Naive B cell (primary cell): ENCODE results near the gene SNAI3. TPM values are rescaled to one million over a fixed set of nuclear protein-coding genes. Genes with fewer than 3 reads are reported as not detected.
A peak's percentile ranks its signal among the peaks of the same experiment; 100 is the strongest.

Experiments used
- ATAC-seq, 2 donors: fragments of 150-1000 bp; cut with Tn5 transposase; 2 replicates each; pipeline ENCODE4 v1.10.0; 2021; ENCODE audit warnings: low read depth in 2 of 2, mild to moderate bottlenecking in 2 of 2, moderate library complexity in 2 of 2
- DNase-seq: peaks from one replicate; pipeline ENCODE4 v3.0.0; 2022
- H3K27ac Mint-ChIP-seq, 6 donors: one replicate each; pipeline ENCODE4 v1.8.0; 2020 to 2022; ENCODE audit warnings: mild to moderate bottlenecking in 6 of 6, mixed read lengths in 6 of 6, moderate library complexity in 5 of 6, inconsistent platforms in 2 of 6
- H3K27me3 Mint-ChIP-seq, 3 donors: one replicate each; pipeline ENCODE4 v1.8.0; 2021 to 2022; ENCODE audit warnings: mixed read lengths in 3 of 3, mild to moderate bottlenecking in 1 of 3
- H3K36me3 Mint-ChIP-seq, 2 donors: one replicate each; pipeline ENCODE4 v1.8.0; 2020 to 2022; ENCODE audit warnings: mixed read lengths in 2 of 2, inconsistent platforms in 1 of 2, mild to moderate bottlenecking in 1 of 2
- H3K4me1 Mint-ChIP-seq, 3 donors: one replicate each; pipeline ENCODE4 v1.8.0; 2020 to 2022; ENCODE audit warnings: mixed read lengths in 3 of 3, inconsistent platforms in 1 of 3, mild to moderate bottlenecking in 1 of 3, moderate library complexity in 1 of 3
- H3K4me3 Mint-ChIP-seq, 8 donors: one replicate each; pipeline ENCODE4 v1.8.0; 2020 to 2022; ENCODE audit warnings: mild to moderate bottlenecking in 8 of 8, mixed read lengths in 8 of 8, moderate library complexity in 8 of 8, inconsistent platforms in 2 of 8
- H3K9me3 Mint-ChIP-seq, 7 donors: one replicate each; pipeline ENCODE4 v1.8.0; 2020 to 2022; ENCODE audit warnings: mixed read lengths in 7 of 7, mild to moderate bottlenecking in 5 of 7, inconsistent platforms in 2 of 7, moderate library complexity in 1 of 7
- polyA plus RNA-seq, 6 donors: library from polyadenylated mRNA; unstranded; fragments of 300-500 nt; fragmentation: Illumina TruSeq; gene quantifications; one replicate each; pipeline ENCODE4 v1.2.3, GENCODE V29; 2021; ENCODE audit warnings: low read depth in 6 of 6

The SNAI3 gene
- polyA plus RNA-seq, 6 donors from 2014 or later, result 1.4 to 9.0 (median 5.9) TPM

GRCh38 chr16:88629835-88630234, 56.5 kb downstream of the SNAI3 start:
- Mint-ChIP-seq H3K36me3 (no peaks in the 10 kb centered on the region), H3K4me3 (peak overlapping the region in 1 of 8 donors; percentile 15), H3K27me3 (no peaks in the 10 kb centered on the region), H3K9me3 (no peaks in the 10 kb centered on the region), H3K27ac (peak overlapping the region in 1 of 6 donors; percentile 21), H3K4me1 (peaks cover 4 to 21% (median 15%) of the 10 kb centered on the region in 3 donors)
- ATAC-seq, result no peak
- DNase-seq, result no peak

GRCh38 chr16:88628512-88628974, 57.8 kb downstream of the SNAI3 start:
- Mint-ChIP-seq H3K4me1 (peaks cover 4 to 18% (median 14%) of the 10 kb centered on the region in 3 donors), H3K4me3 (no peak overlapping the region), H3K9me3 (no peaks in the 10 kb centered on the region), H3K36me3 (no peaks in the 10 kb centered on the region), H3K27ac (peak overlapping the region in 5 of 6 donors; percentile 7 to 82 (median 56)), H3K27me3 (no peaks in the 10 kb centered on the region)
- ATAC-seq (no peak), DNase-seq (no peak)

Other genes starting within 250 kb of the SNAI3 start
- gene ZFPM1, start 233.2 kb downstream of the SNAI3 start, polyA plus RNA-seq, result under 1 TPM; 0.09 to 0.46 (median 0.28) TPM
- gene ZC3H18, start 116.1 kb downstream of the SNAI3 start, polyA plus RNA-seq, result 10 to 100 TPM in 2 of 6 donors, 1 to 10 TPM in 4; 2.5 to 21.7 (median 9.0) TPM
- 1 to 10 TPM in 1 of 6 donors, under 1 TPM in 3, not detected in 2; 0.39 to 1.3 (median 0.86) TPM for gene IL17C, start 47.9 kb downstream of the SNAI3 start, polyA plus RNA-seq
- gene CYBA, start 35.5 kb downstream of the SNAI3 start, polyA plus RNA-seq, result 1,000 to 10,000 TPM; 1,408 to 2,468 (median 1,616) TPM
- gene MVD, start 23.4 kb downstream of the SNAI3 start, polyA plus RNA-seq, result 10 to 100 TPM in 5 of 6 donors, 1 to 10 TPM in 1; 9.7 to 36.1 (median 18.2) TPM
- 10 to 100 TPM; 28.0 to 42.5 (median 33.0) TPM for gene RNF166, start 19.9 kb upstream of the SNAI3 start, polyA plus RNA-seq
- 10 to 100 TPM in 5 of 6 donors, 1 to 10 TPM in 1; 9.8 to 16.8 (median 13.1) TPM for gene CTU2, start 20.0 kb upstream of the SNAI3 start, polyA plus RNA-seq
- 10 to 100 TPM in 2 of 6 donors, 1 to 10 TPM in 4; 4.0 to 17.2 (median 6.2) TPM for gene PIEZO1, start 98.7 kb upstream of the SNAI3 start, polyA plus RNA-seq
- under 1 TPM in 5 of 6 donors, not detected in 1; 0.08 to 0.27 (median 0.17) TPM for gene CDT1, start 117.3 kb upstream of the SNAI3 start, polyA plus RNA-seq
- 100 to 1,000 TPM; 330 to 484 (median 384) TPM for gene APRT, start 125.4 kb upstream of the SNAI3 start, polyA plus RNA-seq
- 10 to 100 TPM in 3 of 6 donors, 1 to 10 TPM in 3; 6.1 to 21.4 (median 9.5) TPM for gene GALNS, start 170.4 kb upstream of the SNAI3 start, polyA plus RNA-seq
- 100 to 1,000 TPM in 1 of 6 donors, 10 to 100 TPM in 5; 87.3 to 100 (median 90.9) TPM for gene TRAPPC2L, start 170.6 kb upstream of the SNAI3 start, polyA plus RNA-seq
- not detected for gene PABPN1L, start 180.2 kb upstream of the SNAI3 start, polyA plus RNA-seq